HepG2 (cell line): ENCODE measurements around the gene PLD1. TPM values are rescaled to one million over a fixed set of nuclear protein-coding genes. Genes with fewer than 3 reads are reported as not detected.
A peak's percentile ranks its signal among the peaks of the same experiment; 100 is the strongest.

Experiments used
- CREM ChIP-seq, 2 experiments: sonication (generic) in 1 of 2; formaldehyde crosslinking in 1 of 2; IDR thresholded peaks; 2 replicates each; pipeline versions ENCODE4 v1.4.0 to v1.6.1; 2016 to 2020; ENCODE audit warnings: antibody characterized with exemption in 1 of 2, mild to moderate bottlenecking in 1 of 2, missing genetic modification reagents in 1 of 2
- ELF3 ChIP-seq: IDR thresholded peaks from 2 replicates; pipeline ENCODE4 v1.6.1; 2016; ENCODE audit warnings: missing genetic modification reagents, missing compliant biosample characterization
- GABPB1 ChIP-seq: IDR thresholded peaks from 2 replicates; pipeline ENCODE4 v1.6.1; 2016; ENCODE audit warnings: mild to moderate bottlenecking, missing genetic modification reagents, moderate library complexity, missing compliant biosample characterization
- HOMEZ ChIP-seq: IDR thresholded peaks from 2 replicates; pipeline ENCODE4 v1.6.1; 2016; ENCODE audit warnings: low read depth
- MEIS2 ChIP-seq: sonication (generic); formaldehyde crosslinking; IDR thresholded peaks from 2 replicates; pipeline ENCODE4 v1.9.0; 2021; ENCODE audit warnings: mild to moderate bottlenecking, missing genetic modification reagents
- NCOA2 ChIP-seq: sonication (generic); formaldehyde crosslinking; IDR thresholded peaks from 2 replicates; pipeline ENCODE4 v1.8.0; 2022; ENCODE audit warnings: inconsistent platforms
- PLSCR1 ChIP-seq: sonication (generic); formaldehyde crosslinking; IDR thresholded peaks from 2 replicates; pipeline ENCODE4 v1.5.0; 2020; ENCODE audit warnings: missing genetic modification reagents, mild to moderate bottlenecking, borderline replicate concordance
- THRA ChIP-seq: sonication (generic); formaldehyde crosslinking; IDR thresholded peaks from 2 replicates; pipeline ENCODE4 v1.4.0; 2020; ENCODE audit warnings: missing genetic modification reagents, borderline replicate concordance
- TP53 ChIP-seq: sonication (generic); formaldehyde crosslinking; conservative IDR thresholded peaks from 2 replicates; pipeline ENCODE4 v1.4.0; 2020; ENCODE audit warnings: missing genetic modification reagents
- ZBTB7A ChIP-seq: sonication (generic); formaldehyde crosslinking; IDR thresholded peaks from 2 replicates; pipeline ENCODE4 v1.8.0; 2022; ENCODE audit warnings: mild to moderate bottlenecking, missing genetic modification reagents
- ZNF33A ChIP-seq: sonication (generic); formaldehyde crosslinking; IDR thresholded peaks from 2 replicates; pipeline ENCODE4 v1.5.1; 2020; ENCODE audit warnings: missing genetic modification reagents, mild to moderate bottlenecking, moderate library complexity, borderline replicate concordance
- ZNF44 ChIP-seq: sonication (generic); formaldehyde crosslinking; IDR thresholded peaks from 2 replicates; pipeline ENCODE4 v1.5.1; 2020; ENCODE audit warnings: mild to moderate bottlenecking, missing genetic modification reagents
- polyA plus RNA-seq, 8 experiments: library from polyadenylated mRNA; depleted of rRNA in 3 of 8; stranded (reverse) in 7 of 8; unstranded in 1 of 8; fragments of >200 nt; fragmentation: Illumina TruSeq in 4 of 8; extraction: Trizol in 4 of 8; gene quantifications; 2 replicates each; pipeline versions ENCODE4 v1.2.1 to v1.2.3, GENCODE V29; 2011 to 2016; ENCODE audit warnings: low read depth in 4 of 8, missing spikeins in 1 of 8, mixed read lengths in 1 of 8; ENCODE audit not compliant: insufficient read depth in 1 of 8
- total RNA-seq, 5 experiments: library from RNA; depleted of rRNA; stranded (reverse); fragments of >200 nt; fragmentation: Illumina TruSeq; extraction: Trizol; gene quantifications; 2 replicates each; pipeline ENCODE4 v1.2.3, GENCODE V29; 2016; ENCODE audit warnings: low read depth in 1 of 5

The PLD1 gene
- total and polyA plus RNA-seq, 2 of the 13 experiments (the other 11 are each of a cell fraction or from before 2014, with no cell fraction given), result 27.1 to 59.4 TPM

GRCh38 chr3:171822431-171823106, 12.3 kb upstream of the PLD1 start (continued):
- no peak for TF ChIP-seq ZNF33A
- TF ChIP-seq ZNF44 (CRISPR knock-in tag), result no peak
- no peak for TF ChIP-seq MEIS2
- 0 out of 2 replicates have a peak, but pooled peaks have one; percentile 13 for TF ChIP-seq ELF3
- TF ChIP-seq TP53, result no peak
- 0 out of 2 replicates have a peak, but pooled peaks have one; percentile 69 for TF ChIP-seq HOMEZ (CRISPR knock-in tag)
- TF ChIP-seq CREM (IDR thresholded peaks at IDR 0.05), result peak; percentile 37; the same call in 1 of the 2 replicates
- TF ChIP-seq CREM (CRISPR knock-in tag; IDR thresholded peaks at IDR 0.05), result no peak
- TF ChIP-seq ZBTB7A (CRISPR knock-in tag), result no peak
- TF ChIP-seq NCOA2 (CRISPR knock-in tag), result peak; percentile 38; the same call in 1 of the 2 replicates
- TF ChIP-seq GABPB1 (CRISPR knock-in tag), result no peak
- no peak for TF ChIP-seq PLSCR1
- TF ChIP-seq THRA, result no peak
